Stimulated activated CD8-positive, alpha-beta memory T cell treated with anti-CD3 and anti-CD28 coated beads, Interleukin-12 subunit alpha, Interleukin-12 subunit beta, amount 100 ng/mL, for 4 hours (primary cell): Measurements from ENCODE around the gene CCNO.

ENCODE experiments used
- DNase-seq: peaks from one replicate; pipeline ENCODE4 v3.0.0-alpha.2; 2020; ENCODE audit warnings: low read depth

The CCNO gene, protein sequence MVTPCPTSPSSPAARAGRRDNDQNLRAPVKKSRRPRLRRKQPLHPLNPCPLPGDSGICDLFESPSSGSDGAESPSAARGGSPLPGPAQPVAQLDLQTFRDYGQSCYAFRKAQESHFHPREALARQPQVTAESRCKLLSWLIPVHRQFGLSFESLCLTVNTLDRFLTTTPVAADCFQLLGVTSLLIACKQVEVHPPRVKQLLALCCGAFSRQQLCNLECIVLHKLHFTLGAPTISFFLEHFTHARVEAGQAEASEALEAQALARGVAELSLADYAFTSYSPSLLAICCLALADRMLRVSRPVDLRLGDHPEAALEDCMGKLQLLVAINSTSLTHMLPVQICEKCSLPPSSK

DNA sequence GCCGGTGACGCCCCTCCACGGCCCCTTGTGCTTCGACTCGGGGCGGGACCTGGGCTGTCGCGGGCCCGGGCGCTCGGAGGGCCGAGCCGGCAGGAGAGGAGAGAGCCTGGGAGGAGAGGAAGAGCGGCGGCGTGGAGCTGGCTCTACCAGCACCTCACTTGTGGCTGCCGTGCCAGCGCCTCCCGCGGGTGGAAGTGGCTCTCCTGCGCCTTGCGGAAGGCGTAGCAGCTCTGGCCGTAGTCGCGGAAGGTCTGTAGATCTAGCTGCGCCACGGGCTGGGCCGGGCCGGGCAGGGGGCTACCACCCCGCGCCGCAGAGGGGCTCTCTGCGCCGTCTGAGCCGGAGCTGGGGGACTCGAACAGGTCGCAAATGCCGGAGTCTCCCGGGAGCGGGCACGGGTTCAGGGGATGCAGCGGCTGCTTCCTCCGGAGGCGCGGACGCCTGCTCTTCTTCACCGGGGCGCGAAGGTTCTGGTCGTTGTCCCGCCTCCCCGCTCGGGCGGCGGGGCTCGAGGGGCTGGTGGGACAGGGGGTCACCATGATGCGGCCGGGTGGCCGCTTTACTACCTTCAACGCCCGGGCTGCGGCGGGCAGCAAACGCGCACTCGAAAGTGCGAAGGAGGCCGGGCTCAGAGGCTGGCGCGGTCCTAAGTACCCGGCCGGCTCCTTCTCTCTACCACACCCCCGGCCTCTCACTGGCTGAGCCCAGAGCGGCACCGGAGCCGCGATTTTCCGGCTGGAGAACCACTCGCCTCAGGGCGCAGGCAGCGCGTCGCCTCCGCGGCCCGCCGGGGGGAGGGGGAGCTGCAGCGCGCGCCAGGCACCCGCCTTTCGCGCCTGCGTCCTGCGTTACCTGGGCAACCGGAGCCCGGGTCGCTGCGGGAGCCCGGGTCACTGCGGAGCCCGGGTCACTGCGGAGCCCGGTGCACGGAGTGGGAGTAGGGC, at the start of gene CCNO:
Gene CCNO (minus strand): TSS at position 624 of the 944 bp plus-strand sequence. CDS start 85 bp downstream, at position 539.
- no peak for DNase-seq

DNA sequence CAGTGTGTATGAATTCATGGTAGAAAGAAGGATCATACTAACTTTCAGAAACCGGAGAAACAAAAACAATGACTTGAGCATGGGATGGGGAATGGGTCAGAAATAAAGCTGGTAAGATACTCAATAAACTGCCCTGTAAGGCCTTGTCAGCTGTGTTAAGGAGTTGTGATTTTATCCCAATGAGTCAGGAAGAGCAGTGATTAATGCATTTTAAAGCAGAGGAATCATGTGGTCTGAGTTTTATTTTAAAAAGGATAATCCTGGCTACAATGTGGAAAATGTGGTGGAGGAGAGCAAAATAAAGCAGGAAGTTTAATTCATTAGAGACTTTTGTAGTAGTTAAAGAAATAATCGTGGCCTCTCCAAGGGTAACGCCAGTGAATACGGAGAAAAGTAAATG, 45.4 kb upstream of the CCNO start:
- no peak for DNase-seq

DNA sequence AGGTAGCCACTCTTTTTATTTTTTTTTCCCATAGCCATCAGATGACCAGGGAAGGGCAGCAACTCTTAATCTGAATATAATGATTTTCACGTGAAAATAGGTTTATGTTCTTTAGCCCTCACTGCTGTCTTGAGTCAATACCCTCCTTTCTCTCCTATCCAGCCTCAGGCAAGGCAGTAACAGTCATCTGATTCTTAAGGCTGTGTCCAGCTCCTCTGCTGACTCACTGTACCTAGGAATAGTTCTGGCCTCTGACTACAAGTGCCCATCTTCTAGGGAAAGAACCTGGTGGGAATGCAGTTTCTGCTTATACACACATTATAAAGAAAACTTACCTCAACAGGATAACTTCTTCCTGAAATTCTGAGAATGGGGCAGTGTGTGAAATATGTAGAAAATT, 43.4 kb upstream of the CCNO start:
- DNase-seq, result no peak

DNA sequence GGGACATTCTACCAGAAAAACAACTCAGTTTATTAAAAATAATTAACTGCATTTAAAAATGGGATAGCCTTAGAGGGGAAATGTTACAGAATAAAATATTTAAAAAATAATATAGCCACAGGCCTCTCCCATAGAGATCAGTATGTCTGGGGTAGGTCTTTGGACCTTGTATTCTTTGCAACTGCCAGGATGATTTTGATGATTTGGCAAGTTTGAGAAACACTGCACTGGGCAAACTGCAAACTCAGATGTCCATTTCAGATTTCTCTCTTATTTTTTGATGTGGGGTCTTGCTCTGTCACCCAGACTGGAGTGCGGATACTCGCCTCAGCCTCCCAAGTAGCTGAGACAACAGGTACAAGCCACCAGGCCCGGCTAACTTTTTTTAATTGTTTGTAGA, 24.9 kb upstream of the CCNO start:
- DNase-seq, result no peak

DNA sequence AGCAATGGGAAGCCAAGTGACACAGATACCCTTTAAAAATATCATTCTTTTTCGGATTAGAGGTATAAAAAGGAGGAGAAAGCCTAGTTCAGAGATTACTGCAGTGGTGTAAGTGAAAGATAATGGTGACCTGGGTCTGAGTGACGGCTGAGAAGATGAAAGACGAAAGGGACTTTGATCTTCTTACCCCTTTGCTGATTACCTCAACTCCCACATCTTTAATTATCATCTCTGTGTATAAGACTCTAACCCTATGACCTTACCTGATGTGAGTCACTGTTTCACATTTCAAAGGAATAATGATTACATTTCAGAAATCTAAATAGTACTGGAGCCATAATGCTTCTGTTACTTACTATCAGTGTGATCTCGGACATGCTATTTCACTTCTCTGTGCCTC, 21.4 kb upstream of the CCNO start:
- DNase-seq, result no peak

DNA sequence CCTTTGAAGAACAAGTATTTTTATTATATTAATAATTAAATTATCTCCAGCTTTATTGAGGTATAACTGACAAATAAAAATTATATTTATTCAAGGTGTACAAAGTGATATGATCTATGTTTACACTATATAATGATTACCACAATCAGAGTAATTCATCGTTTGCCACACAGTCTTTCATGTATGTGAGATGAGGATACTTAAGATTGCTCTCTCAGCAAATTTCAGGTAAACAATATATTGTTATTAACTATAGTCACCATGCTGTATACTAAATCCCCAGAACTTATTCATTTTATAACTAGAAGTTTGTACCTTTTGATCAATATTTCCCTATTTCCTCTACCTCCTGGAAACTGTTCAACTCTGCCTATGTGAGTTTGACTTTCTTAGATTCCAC, 16.7 kb upstream of the CCNO start:
- DNase-seq, result no peak

DNA sequence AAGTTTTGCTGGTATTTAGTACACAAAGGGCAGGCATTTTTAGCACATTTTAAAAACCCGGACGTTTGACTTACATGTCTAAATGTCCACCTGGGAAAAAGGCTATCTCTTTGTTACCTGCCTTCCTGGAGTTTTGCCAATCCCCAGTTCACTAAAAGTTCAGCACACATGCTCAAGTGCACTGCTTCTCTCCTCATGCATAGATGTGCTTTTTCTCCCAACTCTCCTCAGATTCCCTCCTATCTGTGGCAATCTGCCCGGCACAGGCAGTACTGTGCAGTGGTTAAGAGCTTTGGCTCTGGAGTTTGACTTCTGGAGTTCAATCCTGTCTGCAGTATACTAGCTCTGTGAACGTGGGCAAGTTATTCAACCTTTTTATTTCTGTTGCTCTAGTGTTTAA, 8.3 kb upstream of the CCNO start:
- DNase-seq, result no peak

DNA sequence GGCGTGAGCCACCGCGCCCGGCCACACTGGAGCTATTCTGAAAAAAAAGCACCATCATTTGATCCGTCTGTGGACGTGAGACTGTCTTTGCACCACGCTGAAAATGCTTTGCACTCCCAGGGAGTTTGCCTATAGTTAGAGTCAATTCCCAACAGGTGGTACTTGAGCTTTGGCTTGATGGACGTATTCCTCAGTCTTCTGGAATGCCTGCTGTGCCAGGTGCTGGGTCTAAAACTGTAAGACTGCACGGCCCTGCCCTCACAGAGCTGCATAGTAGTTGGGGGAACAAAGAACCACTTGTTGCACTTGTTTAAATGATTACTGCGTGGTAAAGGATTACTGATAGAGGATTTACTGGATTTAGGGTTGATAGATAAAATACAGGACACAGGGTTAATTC, 3.4 kb upstream of the CCNO start:
- DNase-seq, result no peak

DNA sequence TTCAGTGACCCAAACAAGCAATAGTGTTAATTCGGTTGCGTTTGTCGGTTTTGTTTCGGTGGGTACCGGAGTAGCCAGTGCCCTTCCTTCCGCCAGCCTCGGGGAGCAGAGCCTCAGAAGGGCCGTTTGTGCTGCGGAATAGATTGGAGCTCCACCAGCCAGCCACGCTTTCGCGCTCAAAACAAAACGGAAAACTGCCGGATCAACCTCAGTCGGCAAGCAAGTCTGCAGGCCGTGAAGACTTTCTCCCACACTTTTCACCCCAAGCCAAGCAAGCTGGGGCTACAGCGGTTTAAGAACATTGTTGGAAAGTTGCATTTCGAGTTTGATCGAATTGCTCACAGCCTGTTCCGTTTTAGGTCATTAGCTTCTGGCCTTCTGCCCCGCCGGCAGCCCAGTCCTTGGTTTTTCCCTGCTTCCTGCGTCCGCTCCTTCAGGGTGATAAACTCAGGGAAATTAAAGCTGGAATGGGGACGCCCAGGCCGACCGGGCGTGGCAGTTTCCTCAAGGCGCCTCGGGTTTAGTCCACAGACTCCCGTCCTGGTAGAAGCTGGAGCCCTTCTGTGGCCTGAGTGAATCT, 803 bp upstream of the CCNO start:
- no peak for DNase-seq

DNA sequence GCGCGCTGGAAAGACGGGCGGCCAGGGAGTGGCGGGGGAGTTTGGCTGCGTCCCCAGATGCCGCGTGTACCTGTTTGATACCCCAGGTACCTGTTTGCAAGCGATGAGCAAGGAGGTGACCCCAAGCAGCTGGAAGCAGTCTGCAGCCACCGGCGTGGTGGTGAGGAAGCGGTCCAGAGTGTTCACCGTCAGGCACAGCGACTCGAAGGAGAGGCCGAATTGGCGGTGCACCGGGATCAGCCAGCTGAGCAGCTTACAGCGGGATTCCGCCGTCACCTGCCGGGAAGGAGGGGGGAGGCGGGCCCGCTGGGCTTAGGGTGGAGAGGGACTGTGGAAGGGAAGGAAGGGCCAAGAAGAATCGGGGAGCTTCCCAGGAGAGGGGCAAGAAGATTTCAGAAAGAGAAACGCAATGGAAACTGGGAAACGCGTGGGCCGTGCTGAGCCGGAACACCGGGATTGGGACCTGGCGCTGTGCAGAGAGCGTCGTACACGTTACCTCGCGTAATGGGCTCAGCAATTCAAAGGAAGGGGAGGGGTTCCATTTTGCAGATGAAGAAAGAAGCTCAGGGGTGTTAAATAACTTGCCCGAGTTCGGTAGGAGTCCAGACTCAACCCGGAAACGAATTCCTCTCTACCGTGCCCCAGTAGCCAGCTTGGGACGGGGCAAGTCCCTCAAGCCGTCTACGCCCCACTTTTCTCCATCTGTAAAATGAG, 980 bp downstream of the CCNO start:
- no peak for DNase-seq

DNA sequence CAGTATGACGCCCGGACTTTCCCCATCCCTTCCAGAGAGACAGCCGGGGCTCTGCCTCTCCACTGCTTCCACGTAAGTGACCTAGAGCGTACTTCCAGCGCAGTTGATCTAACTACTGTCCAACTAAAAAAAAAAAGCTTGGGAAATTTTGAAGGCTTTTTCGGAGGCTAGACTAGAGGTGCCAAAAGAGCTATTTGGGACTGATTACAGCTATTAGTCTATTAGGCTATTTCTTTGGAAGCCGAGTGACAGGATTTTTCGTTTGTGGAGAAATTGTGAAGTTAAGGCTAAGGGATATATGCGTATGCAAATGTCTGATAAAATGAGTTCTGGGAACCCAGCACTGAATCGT, 1.5 kb downstream of the CCNO start:
- DNase-seq, result no peak

DNA sequence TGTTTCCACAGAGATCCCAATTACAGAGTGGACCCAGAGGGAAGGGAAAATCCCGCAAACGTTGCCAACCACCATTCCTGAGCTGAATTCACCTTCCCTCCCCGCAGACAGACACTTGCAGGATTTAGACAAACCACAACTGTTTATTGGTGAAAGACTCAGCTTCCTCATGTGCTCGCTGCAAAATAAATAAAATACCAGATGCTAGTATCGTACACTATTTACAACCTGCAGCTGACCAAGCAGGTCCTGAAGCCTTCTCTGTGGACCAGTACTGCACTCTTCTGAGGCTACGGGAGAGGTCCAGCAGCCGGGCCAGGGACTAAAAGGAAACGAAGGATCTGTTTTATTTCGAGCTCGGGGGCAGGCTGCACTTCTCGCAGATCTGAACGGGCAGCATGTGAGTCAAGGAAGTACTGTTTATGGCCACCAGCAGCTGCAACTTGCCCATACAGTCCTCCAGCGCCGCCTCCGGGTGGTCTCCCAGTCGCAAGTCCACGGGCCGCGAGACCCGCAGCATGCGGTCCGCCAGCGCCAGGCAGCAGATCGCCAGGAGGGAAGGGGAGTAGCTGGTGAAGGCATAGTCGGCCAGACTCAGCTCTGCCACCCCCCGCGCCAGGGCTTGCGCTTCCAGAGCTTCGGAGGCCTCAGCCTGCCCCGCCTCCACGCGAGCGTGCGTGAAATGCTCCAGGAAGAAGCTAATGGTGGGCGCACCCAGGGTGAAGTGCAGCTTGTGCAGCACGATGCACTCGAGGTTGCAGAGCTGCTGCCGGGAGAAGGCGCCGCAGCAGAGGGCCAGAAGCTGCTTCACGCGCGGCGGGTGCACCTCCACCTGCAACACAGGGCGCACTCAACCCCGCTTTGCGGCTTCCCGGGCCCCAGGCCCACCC, 2.1 kb downstream of the CCNO start:
- no peak for DNase-seq

DNA sequence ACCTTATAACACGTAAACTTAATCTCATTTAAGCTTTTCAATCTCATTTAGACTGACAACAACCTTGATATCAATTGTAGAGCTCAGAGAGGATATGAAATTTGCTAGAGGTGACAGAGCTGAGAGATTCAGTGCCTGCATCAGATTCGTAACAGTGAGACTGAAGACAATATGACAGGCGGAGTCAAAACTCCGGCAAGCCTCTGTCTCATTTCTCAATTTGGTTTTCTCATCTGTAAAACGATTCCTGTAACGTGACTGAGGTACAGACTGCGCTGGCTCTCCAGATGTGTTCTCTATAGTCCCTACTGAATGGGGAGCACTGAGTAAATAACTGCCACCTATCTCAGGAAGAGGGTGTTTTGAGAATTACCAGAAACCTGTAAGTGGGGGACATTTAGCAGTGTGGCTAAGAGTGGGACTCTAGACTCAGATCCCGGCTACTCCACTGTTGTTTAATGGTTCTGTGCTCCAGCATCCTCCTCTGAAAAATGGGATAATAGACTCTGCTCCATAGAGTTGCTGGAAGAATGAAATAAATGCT, 3.2 kb downstream of the CCNO start:
- DNase-seq, result no peak

DNA sequence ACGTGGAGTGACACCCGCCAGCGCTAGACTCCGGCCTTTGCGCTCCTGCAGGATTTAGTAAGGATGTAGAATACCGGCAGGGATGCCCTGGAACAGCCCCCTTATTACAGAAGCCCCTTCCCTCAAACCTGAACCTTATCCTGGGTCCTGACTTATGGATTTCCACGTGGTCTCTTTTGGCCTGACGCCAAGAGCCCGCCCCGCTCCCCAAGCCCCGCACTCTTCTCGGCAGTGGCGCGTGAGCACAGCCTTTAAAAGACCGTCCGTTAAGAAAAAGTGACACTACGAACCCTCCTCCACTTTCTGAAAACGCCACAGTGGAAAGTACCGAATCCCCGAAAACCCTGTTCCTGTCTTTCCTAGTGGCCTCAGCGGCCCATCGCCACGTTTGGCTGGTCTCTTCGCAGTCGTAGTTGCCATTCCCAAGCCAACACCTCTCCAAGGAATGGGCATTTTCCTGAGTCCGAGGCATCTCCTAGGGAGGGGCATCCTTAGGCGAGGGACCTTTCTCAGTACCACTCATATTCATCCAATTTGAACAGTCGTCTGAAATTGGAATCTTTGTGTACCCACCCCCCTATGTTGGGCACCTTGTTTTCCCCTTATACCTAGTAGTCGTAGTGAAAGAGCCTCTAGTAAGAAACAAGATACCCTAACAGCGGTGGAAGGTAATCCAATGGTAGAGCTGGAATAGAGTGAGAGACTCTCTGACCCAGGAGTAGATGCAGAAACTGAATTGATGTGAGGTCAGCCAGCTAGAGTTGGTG, 5.6 kb downstream of the CCNO start:
- DNase-seq, result no peak

DNA sequence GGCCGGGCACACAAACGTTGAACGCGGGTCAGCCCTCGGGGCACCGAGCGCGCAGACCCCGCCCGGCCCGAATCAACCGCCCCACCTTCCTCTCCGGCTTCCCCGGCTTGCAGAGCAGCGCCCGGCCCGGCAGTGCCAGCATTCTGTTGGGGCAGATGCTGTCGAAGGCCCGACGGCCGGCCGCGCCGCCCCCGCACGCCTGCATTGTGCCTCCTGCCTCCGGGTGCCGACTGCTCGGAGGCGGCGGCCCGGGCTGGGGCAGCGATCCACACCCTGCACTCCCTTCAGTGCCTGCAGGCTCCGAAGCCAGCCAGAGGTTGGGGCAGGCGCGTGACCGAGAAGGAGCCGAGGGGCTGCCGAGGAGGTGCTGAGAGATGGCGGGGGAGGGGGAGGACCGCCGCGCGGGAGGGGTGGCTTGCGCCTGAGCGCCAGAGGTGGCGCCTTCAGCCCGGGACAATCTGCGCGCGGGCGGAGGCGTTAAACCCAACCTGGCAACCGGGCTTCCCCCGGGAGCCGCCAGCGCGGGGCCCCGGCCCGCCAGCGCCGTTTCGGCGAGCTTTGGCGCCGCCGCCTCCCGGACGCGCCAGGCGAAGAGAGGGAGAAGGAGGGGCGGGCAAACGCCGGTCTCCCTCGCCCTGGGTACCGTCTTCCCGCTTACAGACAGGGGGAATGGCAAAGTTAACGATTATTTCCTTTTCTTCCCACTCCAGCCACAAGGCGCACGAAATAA, 6.3 kb downstream of the CCNO start, which contains the start of gene MCIDAS:
Gene MCIDAS (minus strand): TSS at position 382 of the 730 bp plus-strand sequence. CDS start 177 bp downstream, at position 205.
- peak; percentile 49 for DNase-seq

DNA sequence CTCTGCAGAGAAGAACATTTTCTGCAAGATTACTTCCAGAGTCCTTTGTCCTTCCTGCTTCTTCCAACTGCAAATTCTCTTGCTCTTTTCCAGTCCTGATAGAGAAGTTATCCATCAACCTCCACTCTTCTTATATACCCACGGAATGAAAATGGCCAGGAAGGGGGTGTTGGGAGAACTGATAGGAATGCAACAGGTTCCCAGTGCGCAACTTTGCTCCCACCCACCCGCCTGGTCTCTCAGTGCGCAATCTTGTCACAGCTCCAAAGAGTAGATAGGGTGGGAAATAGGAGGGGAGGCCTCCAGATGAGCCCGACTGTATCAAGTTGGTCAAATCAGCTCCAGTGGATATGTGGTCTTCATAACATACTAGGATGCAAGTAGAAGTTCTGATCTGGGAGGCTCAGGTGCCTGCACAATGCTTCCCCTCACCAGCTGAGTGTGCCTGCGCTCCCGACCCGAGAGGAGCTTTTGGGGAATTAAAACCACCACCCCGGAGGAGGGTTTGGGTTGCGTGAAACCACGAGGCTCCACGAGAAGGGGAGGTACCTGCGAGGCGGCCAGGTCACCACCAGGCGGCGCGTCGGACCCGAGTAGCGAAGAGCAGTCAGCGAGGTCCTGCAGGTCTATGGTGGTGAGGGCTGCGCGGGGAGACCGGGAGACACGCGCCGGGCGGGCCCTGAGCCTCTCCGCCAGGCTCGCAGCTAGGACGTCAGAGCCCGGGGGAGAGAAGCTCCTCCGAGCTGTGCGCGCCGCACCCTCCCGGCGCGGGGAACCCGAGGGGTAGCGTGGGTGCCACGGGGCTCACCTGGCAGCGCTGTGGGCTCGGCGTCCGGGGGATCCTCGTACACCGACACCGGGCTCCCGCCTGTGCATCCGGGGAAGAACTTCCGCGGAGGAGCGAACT, 7.1 kb downstream of the CCNO start:
- DNase-seq, result no peak

DNA sequence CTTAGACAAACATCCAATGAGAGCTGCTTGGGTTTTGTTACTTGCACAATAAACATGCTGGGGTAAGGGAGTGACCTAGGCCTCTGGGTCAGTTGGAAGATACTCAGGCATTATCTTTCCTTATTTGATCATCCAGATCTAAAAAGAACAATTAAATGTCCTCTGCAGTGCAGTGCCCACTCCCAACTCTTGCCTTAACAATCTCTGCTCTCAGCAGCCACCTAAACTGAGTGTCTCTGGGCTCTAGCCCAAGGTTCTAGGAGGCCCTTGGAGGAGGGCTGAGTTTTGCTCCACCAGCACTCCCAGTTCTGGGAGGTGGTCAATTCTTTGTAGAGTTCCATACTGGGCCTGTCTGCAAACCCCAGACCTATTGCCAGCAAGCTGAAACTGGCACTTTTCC, 8.1 kb downstream of the CCNO start:
- DNase-seq, result no peak

DNA sequence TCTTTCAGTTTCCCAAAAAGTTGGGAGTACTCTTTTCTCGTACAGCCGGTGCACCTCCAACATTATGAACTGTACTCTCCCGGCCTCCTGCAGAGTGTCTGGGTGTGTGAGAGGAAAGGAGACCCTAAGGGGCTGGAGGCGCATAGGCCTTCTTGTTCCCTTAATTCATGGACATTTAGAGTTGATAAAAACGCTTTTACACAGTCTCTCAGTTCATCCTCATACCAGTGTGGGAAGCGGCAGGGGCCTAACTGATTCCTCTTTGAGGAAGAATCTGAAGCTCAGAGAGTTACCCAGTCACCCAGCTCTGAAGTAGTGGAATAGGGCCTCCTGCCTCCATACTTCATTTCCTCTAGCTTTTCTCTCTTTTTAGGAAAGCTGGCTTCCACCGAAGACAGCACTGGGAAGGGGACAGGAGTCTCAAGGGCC, 9.6 kb downstream of the CCNO start:
- no peak for DNase-seq
